H1 (cell line): ENCODE results near the gene APC2.
"Not testable (repeated sequence)": the region's sequence is repeated elsewhere in the genome, so short reads cannot be mapped to it uniquely, and the experiment has no call there.

Experiments
- CEBPB ChIP-seq: IDR thresholded peaks from 2 replicates; pipeline ENCODE4 v1.6.1; 2012; ENCODE audit warnings: low read depth, low read length
- EGR1 ChIP-seq: IDR thresholded peaks from 2 replicates; pipeline ENCODE4 v1.6.1; 2011; ENCODE audit warnings: low read depth, low read length, borderline replicate concordance
- EZH2 ChIP-seq: fragments of 200-600 bp; sonication (generic); IDR thresholded peaks from 2 replicates; pipeline ENCODE4 v1.7.1; 2012; ENCODE audit warnings: low read depth, mild to moderate bottlenecking, moderate library complexity, low read length, inconsistent platforms; ENCODE audit not compliant: severe bottlenecking
- NRF1 ChIP-seq: IDR thresholded peaks from 2 replicates; pipeline ENCODE4 v1.6.1; 2011; ENCODE audit warnings: mild to moderate bottlenecking, low read depth, low read length, improper control_type of control experiment
- POLR2A ChIP-seq, 2 experiments: IDR thresholded peaks; 1 replicate in 1 of 2; 2 replicates in 1 of 2; pipeline ENCODE4 v1.6.1; 2011; ENCODE audit warnings: low read depth in 2 of 2, low read length in 2 of 2, mild to moderate bottlenecking in 2 of 2; ENCODE audit errors: control extremely low read depth in 1 of 2
- RAD21 ChIP-seq, 2 experiments: IDR thresholded peaks in 1 of 2; conservative IDR thresholded peaks in 1 of 2; 2 replicates each; pipeline ENCODE4 v1.6.1; 2011; ENCODE audit warnings: low read depth in 2 of 2, low read length in 2 of 2, improper control_type of control experiment in 1 of 2, inconsistent platforms in 1 of 2, mild to moderate bottlenecking in 1 of 2, moderate library complexity in 1 of 2
- SIN3A ChIP-seq, 2 experiments: IDR thresholded peaks in 1 of 2; conservative IDR thresholded peaks in 1 of 2; 2 replicates each; pipeline ENCODE4 v1.6.1; 2011 to 2012; ENCODE audit warnings: low read length in 2 of 2, improper control_type of control experiment in 1 of 2, low read depth in 1 of 2, mild to moderate bottlenecking in 1 of 2
- SIX5 ChIP-seq: IDR thresholded peaks from 2 replicates; pipeline ENCODE4 v1.6.1; 2011; ENCODE audit warnings: mild to moderate bottlenecking, low read depth, low read length
- TF ChIP-seq, protein P1 (sequence below), 3 experiments: IDR thresholded peaks; 1 replicate in 2 of 3; 2 replicates in 1 of 3; pipeline versions ENCODE4 v1.5.1 to v1.6.1; 2011; ENCODE audit warnings: low read length in 3 of 3, mild to moderate bottlenecking in 3 of 3, inconsistent platforms in 2 of 3, low read depth in 1 of 3, moderate library complexity in 1 of 3; ENCODE audit not compliant: insufficient read depth in 1 of 3; ENCODE audit errors: control extremely low read depth in 1 of 3

DNA sequence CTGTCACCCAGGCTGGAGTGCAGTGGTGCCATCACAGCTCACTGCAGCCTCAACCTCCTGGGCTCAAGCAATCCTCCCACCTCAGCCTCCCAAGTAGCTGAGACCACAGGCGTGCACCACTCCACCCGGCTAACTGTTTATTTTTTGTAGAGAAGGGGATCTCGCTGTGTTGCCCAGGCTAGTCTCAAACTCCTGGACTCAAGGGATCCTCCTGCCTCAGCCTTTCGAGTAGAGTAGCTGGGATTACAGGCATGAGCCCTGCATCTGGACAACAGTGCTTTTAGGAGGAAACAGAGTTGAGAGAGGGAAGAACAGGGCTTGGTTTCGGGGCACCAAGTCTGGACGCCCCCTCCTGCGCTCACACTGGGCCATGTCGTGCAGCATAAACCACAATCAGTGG is 69.9 kb downstream of the APC2 start:
- TF ChIP-seq, protein P1, sequence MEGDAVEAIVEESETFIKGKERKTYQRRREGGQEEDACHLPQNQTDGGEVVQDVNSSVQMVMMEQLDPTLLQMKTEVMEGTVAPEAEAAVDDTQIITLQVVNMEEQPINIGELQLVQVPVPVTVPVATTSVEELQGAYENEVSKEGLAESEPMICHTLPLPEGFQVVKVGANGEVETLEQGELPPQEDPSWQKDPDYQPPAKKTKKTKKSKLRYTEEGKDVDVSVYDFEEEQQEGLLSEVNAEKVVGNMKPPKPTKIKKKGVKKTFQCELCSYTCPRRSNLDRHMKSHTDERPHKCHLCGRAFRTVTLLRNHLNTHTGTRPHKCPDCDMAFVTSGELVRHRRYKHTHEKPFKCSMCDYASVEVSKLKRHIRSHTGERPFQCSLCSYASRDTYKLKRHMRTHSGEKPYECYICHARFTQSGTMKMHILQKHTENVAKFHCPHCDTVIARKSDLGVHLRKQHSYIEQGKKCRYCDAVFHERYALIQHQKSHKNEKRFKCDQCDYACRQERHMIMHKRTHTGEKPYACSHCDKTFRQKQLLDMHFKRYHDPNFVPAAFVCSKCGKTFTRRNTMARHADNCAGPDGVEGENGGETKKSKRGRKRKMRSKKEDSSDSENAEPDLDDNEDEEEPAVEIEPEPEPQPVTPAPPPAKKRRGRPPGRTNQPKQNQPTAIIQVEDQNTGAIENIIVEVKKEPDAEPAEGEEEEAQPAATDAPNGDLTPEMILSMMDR (IDR thresholded peaks at IDR 0.05; ENCODE audit: control extremely low read depth in 1 of 3, insufficient read depth in 1 of 3, low read depth in 1 of 3, low read length in 3 of 3) = not testable (repeated sequence)
- TF ChIP-seq SIX5; EZH2; CEBPB; EGR1; POLR2A (IDR thresholded peaks at IDR 0.05; ENCODE audit: control extremely low read depth in 1 of 2, low read depth in 2 of 2, low read length in 2 of 2); RAD21 (IDR thresholded peaks at IDR 0.05 in 1 of 2, conservative IDR thresholded peaks at IDR 0.05 in 1 of 2; ENCODE audit: low read depth in 2 of 2, low read length in 2 of 2); SIN3A (conservative IDR thresholded peaks at IDR 0.05 in 1 of 2, IDR thresholded peaks at IDR 0.05 in 1 of 2; ENCODE audit: low read depth in 1 of 2, low read length in 2 of 2); NRF1: not testable (repeated sequence)
